NK-92 treated with Interleukin-12 subunit alpha and Interleukin-12 subunit beta, amount 100 ng/mL, for 24 hours (cell line): ENCODE measurements around the gene SH3BP4.

Source experiments
- DNase-seq: peaks from one replicate; lab custom pipeline; 2025; lab: John Stamatoyannopoulos, UW

SH3BP4 gene

DNA sequence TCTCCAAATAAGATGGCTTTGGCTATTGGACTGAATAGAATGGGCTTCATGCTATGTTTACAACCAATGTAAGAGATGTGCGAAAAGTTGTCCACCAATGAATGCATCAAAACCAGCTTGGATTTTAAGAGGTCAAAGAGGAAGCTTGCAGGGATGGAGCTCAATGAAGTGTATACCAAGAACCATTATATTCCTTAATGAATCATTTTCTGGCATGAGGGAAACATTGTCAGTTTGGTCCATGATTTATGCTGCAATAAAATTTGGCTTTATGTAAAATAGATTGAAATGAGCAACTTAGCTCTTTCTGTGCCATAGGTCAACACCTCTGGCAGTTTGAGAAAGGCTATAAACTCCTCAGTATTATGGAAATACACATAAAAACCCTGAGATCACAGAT is 107.3 kb downstream of the SH3BP4 start:
- DNase-seq = no peak

DNA sequence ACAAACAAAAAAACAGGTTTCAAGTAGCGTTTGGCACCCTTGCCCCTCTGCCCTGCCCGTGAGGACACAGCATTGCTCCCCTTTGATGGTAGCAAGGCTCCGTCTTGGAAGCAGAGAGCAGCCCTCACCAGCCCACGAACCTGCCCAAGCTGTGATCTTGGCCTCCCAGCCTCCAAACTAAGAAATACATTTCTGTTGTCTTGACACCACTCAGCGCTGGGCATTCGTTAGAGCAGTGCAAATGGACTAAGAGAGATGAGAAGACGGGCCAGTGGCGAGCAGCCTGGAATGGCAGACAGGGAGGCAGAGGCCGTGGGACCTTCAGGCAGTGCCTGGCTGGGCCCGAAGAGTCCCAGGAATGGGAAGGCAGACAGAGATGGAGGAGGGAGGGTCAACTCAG is 109.8 kb downstream of the SH3BP4 start:
- no peak for DNase-seq

DNA sequence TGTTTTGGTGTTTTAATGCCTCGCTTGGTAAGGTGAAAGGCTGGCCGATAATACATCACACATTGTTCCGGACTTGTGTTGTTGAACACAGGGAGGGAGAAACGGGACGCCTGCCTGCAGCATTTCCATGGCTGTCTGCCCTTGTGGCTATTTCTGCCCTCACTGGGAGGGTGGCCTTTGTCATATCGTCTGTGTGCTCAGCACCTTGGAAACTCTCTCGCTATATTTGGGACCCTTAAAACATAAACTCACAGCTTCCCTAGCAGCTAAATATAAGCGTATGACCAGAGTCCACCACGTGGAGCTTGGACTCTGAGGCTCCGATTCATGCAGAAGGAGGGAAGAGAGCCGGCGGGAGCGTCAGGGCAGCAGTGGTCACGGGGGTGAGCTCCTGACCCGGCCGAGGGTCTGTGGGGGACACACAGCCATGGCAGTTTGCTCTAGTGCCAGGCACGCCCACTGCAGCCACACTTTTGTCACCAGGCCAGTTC is 111.7 kb downstream of the SH3BP4 start:
- no peak for DNase-seq

DNA sequence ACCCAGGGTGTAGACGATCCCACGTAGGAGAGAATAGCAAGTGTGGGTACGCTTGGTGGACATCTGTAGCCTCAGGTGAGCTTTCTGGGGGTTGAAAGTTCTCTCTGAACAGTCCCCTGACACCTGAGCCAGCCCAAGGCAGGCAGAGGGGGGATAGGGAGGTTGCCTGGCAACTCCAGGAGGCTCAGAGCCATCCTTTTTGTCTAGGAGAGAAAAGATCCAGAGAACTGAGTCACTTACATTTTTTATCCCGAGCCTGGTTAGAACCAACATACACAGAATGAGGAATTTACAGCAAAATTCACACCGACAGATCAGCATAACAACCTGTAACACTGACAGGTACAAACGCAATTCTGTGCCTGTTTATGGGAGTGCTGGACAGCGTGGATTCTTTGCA is 113.2 kb downstream of the SH3BP4 start:
- DNase-seq = no peak

DNA sequence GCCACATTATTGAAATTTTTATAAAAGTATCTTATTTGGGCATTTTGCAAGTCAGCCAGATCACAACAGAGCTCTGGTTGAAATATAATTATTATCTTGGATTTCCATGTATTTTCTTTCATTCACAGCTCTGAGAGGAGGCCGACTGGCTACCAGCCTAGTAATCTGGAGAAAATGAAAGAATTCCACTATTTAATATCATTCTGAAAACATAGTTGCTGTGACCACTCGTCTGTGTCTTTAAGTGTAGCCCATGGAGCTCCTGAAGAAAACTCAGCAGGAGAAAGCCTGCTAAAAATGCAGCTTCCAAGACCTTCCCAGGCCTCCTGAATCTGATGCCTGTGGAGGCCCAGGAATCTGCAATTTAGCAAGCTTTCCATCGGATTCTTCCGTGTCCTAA is 114.7 kb downstream of the SH3BP4 start:
- no peak for DNase-seq

DNA sequence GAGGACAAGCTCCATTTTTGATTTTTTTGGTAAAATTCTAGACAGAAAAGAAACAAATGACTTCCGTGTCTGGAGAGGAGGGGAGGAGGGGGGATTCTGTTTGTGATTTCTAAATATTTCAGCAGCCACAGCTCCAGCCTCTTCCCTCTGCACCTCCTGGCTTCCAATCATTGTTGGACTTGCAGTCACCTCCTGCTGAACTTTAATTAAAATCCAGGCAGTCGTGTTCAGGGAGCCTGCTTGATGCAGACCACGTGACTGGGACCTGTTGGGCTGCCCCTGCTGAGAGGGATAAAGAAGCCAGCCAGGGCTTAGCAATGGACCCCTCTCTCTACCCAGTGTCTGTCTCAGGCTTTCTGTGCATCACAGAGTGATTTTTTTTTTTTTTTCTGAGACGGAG is 115.1 kb downstream of the SH3BP4 start:
- DNase-seq = no peak

DNA sequence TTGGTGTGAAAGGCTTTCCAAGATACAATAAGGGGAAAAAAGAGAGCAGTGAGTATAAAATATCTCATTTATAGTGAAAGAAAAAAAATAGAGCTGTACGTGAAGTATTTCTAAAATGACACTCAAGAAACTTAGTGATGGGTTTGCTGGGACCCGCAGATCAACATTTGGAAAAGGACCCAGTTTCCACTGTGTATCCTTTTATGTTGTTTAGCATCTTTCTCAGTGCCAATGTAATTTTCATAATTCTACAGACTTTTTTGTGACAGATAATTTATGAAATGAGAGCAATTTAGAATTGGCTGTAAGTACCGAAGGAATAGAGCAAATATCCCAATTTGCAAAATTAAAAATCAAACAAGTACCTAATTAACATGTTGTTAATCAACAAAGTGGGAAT is 116.9 kb downstream of the SH3BP4 start:
- DNase-seq = no peak

DNA sequence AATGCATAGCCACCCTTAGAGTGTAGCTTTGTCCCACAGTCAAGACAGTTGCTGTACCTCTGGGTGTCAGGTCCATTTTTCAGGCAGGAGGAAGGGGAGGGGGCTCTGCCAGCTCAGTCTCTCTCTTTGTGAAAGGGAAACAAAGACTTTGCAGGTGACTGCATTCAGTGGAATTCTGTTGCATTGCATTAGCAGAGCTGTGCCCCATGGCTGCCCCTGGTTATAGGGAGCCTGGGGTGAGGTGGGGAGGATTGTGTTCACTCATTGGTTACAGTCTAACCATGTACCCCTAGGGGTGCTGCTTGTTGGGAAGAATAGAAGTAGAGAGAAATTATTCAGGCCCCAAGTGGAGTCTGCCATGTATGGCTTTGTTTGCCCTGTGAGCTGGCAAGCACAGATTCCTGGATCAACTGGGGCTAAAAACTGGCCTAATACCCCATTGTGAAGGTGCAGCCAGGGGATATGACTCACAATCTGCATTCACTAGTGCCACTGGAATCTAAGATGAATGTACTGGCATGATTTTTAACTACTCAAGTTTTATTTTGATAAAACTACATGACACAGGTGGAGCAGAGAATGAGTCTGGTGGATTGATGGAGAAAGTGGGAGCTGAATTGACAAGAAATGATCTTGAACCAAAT is 118.4 kb downstream of the SH3BP4 start:
- DNase-seq = no peak

DNA sequence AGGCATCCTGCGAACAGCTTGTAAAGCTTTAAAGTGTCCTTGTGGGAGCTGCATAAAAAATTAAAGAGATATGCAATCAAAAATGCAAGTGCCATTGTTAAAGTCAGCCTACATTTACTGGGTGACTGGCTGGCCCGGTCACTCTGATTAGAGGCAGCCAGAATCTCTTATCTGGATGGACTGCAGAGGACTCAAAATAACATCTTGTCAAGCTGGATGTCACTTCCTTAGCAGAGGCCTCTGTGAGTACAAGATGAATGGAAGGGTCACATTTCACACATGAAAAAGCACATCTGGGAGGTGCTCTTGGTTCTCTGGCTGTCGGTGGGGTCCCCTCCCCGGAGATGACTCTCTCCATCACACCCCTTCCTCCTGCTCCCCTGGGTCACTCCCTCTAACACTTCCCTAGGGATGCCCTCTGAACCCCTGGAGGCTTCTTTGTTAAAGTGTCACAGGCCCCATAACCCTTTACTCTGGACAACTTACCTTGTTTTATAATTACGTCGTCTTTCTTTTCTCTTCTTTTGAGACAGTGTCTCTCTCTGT is 122.1 kb downstream of the SH3BP4 start:
- DNase-seq = no peak

DNA sequence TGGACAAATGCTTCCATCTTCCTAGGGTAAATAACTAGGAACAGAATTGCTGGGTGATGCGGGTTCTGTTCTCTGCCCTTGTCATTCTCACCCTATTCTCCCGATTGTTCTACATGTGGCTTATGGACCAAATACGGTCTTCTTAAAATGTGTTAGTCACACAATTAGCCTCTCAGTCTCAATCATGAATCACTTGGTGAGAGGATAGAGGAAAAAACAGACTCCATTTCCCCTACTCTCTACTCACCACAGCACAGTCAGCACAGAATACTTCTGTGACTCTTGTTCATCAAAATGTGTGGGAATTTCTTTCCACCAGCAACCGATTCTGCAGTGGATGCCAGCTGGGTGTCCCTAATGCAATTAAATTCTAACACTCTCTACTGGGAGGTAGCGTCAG is 125.2 kb downstream of the SH3BP4 start:
- no peak for DNase-seq

DNA sequence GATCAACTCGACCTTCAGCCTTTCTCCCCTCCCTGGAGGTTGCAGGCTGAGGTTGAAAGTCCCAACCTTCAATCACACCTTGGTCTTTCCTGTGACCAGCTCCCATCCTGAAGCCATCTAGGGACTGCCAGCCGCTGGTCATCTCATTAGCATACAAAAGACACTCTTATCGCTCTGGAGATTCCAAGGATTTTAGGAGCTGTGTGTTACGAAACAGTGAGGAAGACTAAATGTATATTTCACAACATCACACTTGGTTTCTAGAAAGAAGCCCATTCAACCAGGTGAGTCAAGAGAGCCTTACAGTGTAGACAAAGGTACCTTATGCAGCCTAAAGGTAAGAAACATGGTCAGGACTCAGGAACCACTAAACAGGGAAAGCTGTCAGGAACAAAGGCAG is 126.4 kb downstream of the SH3BP4 start:
- no peak for DNase-seq

DNA sequence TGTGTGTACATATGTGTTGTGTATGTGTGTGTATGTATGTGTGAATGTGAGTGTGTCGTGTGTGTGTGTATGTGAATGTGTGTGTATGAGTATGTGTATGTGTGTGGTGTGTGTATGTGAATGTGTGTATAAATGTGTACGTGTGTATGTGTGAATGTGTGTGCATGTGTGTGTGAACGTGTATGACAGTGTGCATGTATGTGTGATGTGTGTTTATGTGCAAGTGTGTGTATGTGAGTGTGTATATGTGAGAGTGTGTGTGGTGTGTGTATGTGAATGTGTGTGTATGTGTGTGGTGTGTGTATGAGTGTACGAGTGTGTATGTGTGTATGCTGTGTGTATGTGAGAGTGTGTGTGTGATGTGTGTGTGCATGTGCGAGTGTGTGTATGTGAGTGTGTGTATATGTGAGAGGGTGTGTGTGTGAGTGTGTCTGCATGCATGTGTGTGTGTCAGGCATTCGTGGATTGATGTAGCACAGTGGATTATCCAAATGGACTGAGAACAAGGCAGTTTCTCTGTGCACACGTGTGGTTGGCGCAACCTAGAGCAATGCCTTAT is 127.2 kb downstream of the SH3BP4 start:
- no peak for DNase-seq

DNA sequence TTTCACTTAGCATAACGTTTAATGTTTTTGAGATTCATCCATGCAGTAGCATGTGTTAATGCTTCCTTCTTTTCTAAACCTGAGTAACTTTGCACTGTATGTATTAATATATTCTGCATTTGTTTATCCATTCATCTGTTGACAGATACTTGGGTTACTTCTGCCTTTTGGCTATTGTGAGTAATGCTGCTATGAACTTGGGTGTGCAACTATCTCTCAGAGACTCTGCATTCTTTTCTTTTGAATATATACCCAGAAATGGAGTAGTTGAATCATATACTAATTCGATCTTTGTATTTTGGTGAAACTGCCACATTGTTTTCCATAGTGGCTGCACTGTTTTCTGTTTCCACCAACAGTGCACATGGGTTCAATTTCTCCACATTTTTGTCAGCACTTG is 128.3 kb downstream of the SH3BP4 start:
- DNase-seq = no peak

DNA sequence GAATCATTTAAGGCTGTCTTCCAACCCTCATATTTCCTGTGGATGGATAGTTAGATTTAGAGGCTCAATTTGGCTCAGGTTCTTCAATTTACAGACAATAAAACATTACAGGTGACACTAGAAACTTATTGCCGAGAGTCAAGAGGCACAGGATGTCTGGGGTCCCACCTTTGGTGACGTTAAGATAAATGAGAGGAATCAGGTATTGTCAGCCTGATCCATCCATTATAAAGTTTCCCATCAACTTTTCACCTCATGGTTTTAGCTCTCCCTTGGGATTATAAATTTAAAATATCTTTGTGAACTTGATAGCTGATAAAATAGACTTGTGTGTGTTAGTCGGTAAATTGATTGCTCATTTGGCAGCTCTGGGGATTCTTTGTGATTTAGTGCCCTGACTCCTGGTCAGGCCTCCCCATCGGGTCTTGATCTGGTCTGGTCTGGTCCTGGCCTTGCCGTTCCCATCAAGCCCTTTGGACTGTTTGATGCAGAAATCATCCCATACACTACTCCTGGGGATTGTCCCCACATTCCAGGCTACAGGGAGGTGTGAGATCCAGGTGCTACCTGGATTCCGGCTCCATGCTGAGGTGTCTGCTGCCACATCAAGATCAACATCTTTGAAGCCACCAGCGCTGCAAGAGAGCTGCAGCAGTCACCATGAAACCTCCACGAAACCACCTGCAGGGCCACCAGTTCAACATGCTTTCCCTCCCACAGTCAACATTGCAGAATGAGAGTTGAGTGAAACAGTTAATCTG is 130.9 kb downstream of the SH3BP4 start:
- no peak for DNase-seq

DNA sequence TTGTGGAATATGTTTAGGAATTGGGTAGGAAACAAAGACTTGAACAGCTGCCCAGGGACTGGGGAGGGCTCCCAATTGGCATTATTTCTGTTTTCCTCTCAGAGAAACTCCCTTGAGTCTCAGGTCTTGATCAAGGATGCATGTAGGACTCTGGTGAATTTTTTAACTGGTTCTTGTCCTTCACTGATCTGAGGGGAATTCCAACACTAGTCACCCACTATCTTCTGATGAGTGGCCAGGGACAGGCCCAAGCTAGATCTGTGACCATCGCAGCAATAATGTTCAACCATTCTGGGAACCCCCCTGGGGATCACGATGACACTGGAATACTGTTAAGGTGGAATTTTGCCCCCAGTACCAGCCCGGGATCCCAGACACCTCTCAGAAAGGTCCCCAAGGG is 132.0 kb downstream of the SH3BP4 start:
- DNase-seq = no peak

DNA sequence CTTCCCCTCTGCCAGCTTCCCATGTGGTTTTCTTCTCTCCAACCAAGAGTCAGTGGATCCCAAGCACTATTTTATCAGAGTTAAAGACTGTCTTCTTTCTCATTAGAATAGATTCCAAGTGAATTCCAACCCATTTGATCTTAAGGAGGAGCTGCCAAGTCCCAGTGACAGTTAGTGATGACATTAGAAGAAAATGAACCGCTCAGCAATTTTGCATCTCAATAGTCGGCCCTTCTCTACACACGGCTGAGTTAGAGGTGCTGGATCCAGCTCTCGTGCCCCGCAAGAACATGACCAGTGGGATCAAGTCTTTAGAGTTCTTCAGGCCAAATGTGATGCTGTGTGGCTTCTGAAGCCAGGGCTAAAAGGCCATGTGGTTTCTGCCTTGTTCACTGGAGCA is 132.6 kb downstream of the SH3BP4 start:
- DNase-seq = no peak

DNA sequence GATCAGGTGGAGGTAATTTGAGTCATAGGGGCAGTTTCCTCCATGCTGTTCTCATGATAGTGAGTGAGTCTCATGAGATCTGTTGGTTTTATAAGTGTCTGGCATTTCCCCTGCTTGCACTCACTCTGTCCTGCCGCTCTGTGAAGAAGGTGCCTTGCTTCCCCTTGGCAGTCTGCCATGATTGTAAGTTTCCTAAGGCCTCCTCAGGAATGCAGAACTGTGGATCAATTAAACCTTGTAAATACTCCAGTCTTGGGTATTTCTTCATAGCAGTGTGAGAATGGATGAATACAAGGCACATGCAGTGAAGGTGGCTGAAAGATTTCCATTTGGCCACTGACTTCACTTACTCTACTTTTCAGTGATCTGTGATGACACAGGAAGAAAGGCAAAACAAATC is 133.7 kb downstream of the SH3BP4 start:
- no peak for DNase-seq

DNA sequence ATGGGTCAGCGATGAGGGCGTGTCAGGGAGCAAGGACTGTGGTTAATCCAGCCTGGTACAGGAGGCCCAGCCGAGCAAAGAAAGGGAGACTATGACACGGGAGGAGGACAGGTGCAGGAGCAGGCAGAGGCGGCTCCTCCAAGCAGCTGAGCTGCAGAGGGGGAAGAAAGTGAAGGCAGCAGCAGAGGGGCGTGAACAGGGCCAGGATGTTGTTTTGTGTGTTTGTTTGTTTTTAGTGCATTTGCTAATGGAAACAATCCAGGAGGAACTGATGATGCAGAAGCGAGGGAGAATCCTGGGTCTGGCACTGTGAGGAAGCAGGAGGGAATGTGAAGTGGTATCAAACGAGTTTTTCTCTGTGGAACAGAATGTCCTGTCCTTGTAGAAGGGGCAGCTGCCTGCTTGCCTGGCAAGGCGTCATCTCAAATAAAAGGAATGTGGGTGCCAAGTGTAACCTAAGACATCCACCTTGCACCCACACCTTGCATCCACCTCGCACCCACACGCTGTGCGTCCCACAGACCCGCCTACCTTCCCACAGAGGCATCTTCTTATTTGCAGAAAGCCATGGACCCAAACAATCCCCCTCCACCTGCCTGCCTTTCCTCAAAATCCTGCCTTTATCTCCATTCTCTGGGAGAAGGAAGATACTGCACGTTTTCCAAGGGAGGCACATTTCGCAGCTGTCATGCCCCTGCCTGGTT is 134.8 kb downstream of the SH3BP4 start:
- no peak for DNase-seq

DNA sequence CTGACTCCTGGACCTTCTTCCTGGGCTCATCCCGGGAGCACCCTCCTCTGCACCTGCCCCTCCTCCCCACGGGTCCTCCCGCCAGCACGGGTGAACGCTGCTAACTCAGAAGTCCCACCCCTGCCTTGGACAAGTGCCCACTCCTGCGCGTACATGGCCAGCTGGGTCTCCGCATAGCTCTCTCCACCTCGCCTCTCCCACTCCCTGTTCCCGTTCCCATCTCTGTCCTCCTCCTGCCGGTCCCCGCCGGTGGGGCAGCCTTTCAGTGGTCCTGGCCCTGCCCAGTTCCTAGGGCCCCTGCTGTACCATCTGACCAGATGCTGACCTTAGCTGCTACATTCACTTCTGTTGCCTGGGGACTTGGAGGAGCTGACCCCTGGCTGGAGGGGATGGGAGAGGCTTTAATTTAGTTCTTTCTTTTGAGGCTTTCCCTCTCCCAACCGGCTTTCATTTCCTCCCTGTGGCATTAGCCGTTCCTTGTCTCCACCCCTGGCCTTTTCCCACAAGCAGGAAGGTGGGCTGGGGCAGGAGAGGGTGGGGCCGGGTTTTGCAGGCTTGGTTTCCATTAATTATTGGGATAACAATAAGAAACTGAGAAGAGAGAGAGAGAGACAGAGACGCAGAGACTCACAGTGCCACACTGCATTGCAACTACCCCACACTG is 136.1 kb downstream of the SH3BP4 start:
- no peak for DNase-seq

DNA sequence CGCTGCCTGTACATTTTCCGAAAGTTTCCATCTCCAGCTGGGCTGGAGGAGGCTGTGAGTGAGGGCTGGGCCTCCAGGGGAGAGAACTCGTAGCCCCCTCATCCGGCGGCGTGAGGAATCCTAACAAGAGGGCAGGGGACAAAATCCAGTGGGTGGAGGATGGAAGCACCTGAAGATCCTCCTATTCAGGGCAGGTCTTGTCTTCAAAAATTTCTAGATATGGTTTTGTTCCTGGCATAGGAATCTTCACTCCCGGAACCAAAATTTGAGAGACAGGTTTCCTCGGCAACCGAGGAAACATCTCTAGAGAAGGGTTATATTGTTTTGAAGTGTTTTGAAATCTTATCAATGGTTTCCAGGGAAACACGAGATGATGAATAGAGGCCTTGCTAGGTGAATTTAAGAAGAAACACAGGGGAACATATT is 136.7 kb downstream of the SH3BP4 start:
- DNase-seq = no peak

DNA sequence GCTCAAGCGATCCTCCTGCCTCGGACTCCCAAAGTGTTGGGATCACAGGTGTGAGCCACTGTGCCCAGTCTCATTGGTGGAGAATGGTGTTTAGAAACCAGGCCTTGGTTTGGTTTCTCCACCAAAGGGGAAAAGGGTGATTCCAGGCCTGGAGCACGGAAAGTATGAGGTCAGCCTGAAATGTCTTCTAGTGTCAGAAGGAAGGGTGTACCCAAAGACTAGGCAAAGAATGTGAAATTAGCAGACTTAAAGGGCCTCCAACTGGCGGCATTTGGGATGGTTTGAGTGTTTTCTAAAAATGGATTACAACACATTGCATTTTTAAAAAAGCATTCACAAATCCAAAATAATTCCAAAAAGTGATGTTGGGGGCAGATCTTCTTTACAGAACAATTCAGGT is 139.6 kb downstream of the SH3BP4 start:
- DNase-seq = no peak

DNA sequence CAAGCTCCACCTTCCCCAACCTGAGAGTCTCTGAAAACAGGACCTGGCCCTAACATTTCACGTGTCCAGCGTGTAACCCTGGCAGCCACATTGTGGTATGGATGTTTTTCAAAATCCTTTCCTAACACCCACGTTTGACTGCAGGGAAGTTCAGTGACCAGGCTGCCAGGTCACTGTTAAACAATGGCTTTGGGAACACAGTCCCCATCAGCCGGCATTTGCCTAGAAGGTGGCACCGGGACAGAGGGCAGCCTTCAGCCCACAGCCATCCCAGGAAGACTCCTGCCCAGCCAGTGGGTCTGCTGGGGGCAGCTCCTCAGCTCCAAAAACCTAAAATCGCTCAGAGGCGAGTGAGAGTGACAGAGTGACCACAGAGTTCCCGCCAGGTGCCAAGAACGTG is 140.2 kb downstream of the SH3BP4 start:
- no peak for DNase-seq
